A673 (cell line): ENCODE results near the gene ASTN2. TPM values are rescaled to one million over a fixed set of nuclear protein-coding genes. Genes with fewer than 3 reads are reported as not detected.

Source experiments
- BruUV-seq: library from RNA; stranded (reverse); fragments of 400-500 nt; replicated peaks from 2 replicates; lab custom pipeline; 2021; lab: Mats Ljungman, UMichigan
- CTCF ChIA-PET: fragments of 300-600 bp; sonication (Branson Sonifier 250); formaldehyde crosslinking; loops from one replicate; lab custom pipeline; 2022; ENCODE audit warnings: antibody characterized with exemption; lab: Charles Lee
- POLR2A ChIA-PET: fragments of 300-600 bp; sonication (Branson Sonifier 250); formaldehyde crosslinking; loops from one replicate; lab custom pipeline; 2022; ENCODE audit warnings: antibody characterized with exemption; ENCODE audit not compliant: low non-redundant PET; lab: Charles Lee
- DNase-seq: peaks from one replicate; pipeline ENCODE4 v3.0.0-alpha.2; 2015; ENCODE audit warnings: low spot score
- H3K27ac ChIP-seq: fragments of 200-600 bp; sonication (generic); 2 replicates; pipeline ENCODE4 v1.5.1; 2016; ENCODE audit warnings: mixed run types, low read depth, mild to moderate bottlenecking, mixed read lengths, antibody characterized with exemption, low read length; ENCODE audit not compliant: poor library complexity, severe bottlenecking
- H3K27me3 ChIP-seq: fragments of 200-600 bp; sonication (generic); replicated peaks from 2 replicates; pipeline ENCODE4 v1.6.1; 2017; ENCODE audit warnings: mixed run types, low read depth, mild to moderate bottlenecking, mixed read lengths, antibody characterized with exemption, low read length; ENCODE audit not compliant: insufficient read depth, poor library complexity
- H3K36me3 ChIP-seq: fragments of 200-600 bp; sonication (generic); 2 replicates; pipeline ENCODE4 v1.6.1; 2016; ENCODE audit warnings: mixed run types, mild to moderate bottlenecking, mixed read lengths, antibody characterized with exemption, low read length; ENCODE audit not compliant: insufficient read depth, poor library complexity, severe bottlenecking
- H3K4me1 ChIP-seq: fragments of 200-600 bp; sonication (generic); 2 replicates; pipeline ENCODE4 v1.6.1; 2017; ENCODE audit warnings: mixed run types, mild to moderate bottlenecking, mixed read lengths, antibody characterized with exemption, low read length; ENCODE audit not compliant: insufficient read depth, poor library complexity, severe bottlenecking
- H3K4me3 ChIP-seq: fragments of 200-600 bp; sonication (generic); 2 replicates; pipeline ENCODE4 v1.5.1; 2016; ENCODE audit warnings: low read depth, mixed run types, mild to moderate bottlenecking, mixed read lengths, low read length; ENCODE audit not compliant: poor library complexity, severe bottlenecking
- H3K9me3 ChIP-seq: fragments of 200-600 bp; sonication (generic); 2 replicates; pipeline ENCODE4 v1.6.1; 2016; ENCODE audit warnings: mixed run types, low read depth, mild to moderate bottlenecking, mixed read lengths, antibody characterized with exemption, low read length; ENCODE audit not compliant: poor library complexity, severe bottlenecking
- EZH2 ChIP-seq: fragments of 200-600 bp; sonication (generic); IDR thresholded peaks from 2 replicates; pipeline ENCODE4 v1.6.1; 2017; ENCODE audit warnings: borderline replicate concordance, low read depth, mild to moderate bottlenecking, mixed read lengths, antibody characterized with exemption, low read length; ENCODE audit not compliant: poor library complexity, severe bottlenecking
- intact Hi-C: fragments of 100-400 bp; cut with micrococcal nuclease; formaldehyde crosslinking; loops from one replicate; pipeline ENCODE4 v1.10.0; 2022; ENCODE audit not compliant: unreplicated experiment
- total RNA-seq: library from RNA; stranded (reverse); gene quantifications from 2 replicates; pipeline ENCODE4 v1.2.3, GENCODE V29; 2021
- TF ChIP-seq, protein P1 (sequence below): fragments of 300-800, 200-600 bp; sonication (generic); conservative IDR thresholded peaks from 2 replicates; pipeline ENCODE4 v1.5.1; 2017; ENCODE audit warnings: low read depth, mild to moderate bottlenecking, antibody characterized with exemption, low read length, moderate library complexity, mixed read lengths

ASTN2 gene
- total RNA-seq, 1 experiment from 2014 or later: 3.4 TPM

DNA sequence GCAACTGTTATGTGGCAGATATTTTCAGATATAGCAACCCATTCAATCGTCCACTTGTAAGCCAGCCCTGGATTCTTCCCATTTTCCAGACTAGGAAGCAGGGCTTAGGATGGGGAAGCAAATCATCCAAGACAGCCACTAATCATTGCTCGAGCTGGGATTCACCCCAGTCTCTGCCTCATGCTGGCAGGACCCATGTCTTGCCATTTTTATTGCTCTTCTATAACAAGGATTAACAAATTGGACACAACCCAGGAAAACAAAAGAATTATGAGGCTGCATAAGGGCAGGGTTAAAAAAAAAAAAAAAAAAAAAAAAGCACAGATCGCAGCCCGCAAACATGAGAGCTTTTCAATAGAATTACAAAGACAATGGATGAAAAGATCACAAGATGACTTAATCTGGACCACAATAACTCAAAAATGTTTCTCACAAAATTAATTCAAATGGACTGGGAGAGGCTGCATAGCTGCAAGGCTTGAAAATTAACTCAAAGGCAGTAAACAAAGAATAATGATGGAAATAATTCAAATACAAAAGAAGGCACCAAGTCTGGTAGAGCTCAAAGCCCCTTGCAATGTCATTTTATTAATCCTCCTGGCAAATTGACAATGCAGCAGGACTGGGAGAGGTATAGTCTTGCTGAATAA is 40.7 kb downstream of the ASTN2 start:
- no TSS peak for BruUV-seq
- H3K4me3 ChIP-seq: no peak overlapping the region
- ChIA-PET CTCF (no interaction called here), POLR2A (no interaction called here)
- no peak for DNase-seq
- intact Hi-C loops: no loop called here
- no peaks in the 10 kb centered on the region for H3K9me3 ChIP-seq
- no peak for TF ChIP-seq EZH2
- TF ChIP-seq, protein P1, sequence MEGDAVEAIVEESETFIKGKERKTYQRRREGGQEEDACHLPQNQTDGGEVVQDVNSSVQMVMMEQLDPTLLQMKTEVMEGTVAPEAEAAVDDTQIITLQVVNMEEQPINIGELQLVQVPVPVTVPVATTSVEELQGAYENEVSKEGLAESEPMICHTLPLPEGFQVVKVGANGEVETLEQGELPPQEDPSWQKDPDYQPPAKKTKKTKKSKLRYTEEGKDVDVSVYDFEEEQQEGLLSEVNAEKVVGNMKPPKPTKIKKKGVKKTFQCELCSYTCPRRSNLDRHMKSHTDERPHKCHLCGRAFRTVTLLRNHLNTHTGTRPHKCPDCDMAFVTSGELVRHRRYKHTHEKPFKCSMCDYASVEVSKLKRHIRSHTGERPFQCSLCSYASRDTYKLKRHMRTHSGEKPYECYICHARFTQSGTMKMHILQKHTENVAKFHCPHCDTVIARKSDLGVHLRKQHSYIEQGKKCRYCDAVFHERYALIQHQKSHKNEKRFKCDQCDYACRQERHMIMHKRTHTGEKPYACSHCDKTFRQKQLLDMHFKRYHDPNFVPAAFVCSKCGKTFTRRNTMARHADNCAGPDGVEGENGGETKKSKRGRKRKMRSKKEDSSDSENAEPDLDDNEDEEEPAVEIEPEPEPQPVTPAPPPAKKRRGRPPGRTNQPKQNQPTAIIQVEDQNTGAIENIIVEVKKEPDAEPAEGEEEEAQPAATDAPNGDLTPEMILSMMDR: no peak
- H3K36me3 ChIP-seq: no peaks in the 10 kb centered on the region
- peaks cover 3% of the 10 kb centered on the region for H3K27me3 ChIP-seq
- H3K27ac ChIP-seq: no peak overlapping the region
- H3K4me1 ChIP-seq: no peaks in the 10 kb centered on the region

DNA sequence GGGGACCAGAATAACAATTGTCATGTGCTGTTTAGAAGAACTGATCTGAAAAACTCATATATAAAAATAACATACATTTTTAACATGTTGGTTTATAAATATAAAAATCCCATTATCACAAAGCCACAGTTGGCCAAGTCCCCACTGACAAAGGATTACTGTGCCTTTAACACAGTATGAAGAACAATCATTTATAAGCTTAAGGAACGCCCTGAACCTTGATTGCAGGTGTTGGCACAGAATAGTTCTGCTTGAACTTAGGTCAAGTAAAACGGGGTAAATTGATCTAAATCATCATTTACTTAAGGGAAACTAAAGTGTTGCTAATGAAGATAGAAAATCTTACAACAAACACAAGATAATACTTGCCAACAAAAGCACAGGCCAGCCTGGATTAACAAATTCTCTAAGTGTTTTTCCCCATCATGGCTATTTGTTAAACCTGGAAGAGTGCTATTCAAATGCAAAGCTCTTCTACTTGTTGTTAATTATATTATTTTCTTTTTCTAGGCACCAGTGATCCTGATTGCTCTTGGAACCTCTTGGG is 46.1 kb downstream of the ASTN2 start:
- Histone ChIP-seq H3K27ac (no peak overlapping the region), H3K27me3 (peaks cover 3% of the 10 kb centered on the region), H3K4me3 (no peak overlapping the region), H3K9me3 (no peaks in the 10 kb centered on the region), H3K36me3 (no peaks in the 10 kb centered on the region), H3K4me1 (no peaks in the 10 kb centered on the region)
- CTCF ChIA-PET: no interaction called here
- BruUV-seq: no TSS peak
- POLR2A ChIA-PET: no interaction called here
- intact Hi-C loops: no loop called here
- TF ChIP-seq, protein P1: no peak
- TF ChIP-seq EZH2: no peak
- no peak for DNase-seq

DNA sequence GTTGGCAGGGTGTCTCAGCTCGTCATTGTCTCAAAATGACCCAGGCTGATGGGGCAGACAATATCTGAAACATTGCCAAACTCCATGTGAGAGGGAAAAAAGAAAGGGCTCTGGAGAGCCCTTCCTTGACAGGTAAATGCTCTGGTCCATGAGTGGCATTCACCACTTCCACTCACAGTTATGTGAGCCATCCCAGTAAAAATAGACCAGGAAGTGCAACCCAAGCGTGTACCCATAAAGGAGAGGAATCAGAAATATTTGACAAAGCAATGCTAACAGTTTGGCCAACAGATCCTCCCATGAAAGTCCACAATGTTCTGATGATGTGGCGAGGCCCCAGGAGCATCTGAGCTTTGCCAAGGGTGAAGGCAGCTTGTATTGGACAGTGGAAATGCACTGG is 49.4 kb downstream of the ASTN2 start:
- TF ChIP-seq EZH2: no peak
- TF ChIP-seq, protein P1: no peak
- POLR2A ChIA-PET: no interaction called here

More for the DNA sequence above, 49.4 kb downstream of the ASTN2 start:
- Histone ChIP-seq H3K4me1 (no peaks in the 10 kb centered on the region), H3K9me3 (no peaks in the 10 kb centered on the region), H3K4me3 (no peak overlapping the region), H3K36me3 (no peaks in the 10 kb centered on the region), H3K27ac (no peak overlapping the region), H3K27me3 (no peaks in the 10 kb centered on the region)
- no peak for DNase-seq
- intact Hi-C loops: no loop called here
- CTCF ChIA-PET: no interaction called here
- BruUV-seq: no TSS peak
